ENCODE measurements around the gene H2BK1. TPM values are rescaled to one million over a fixed set of nuclear protein-coding genes. Genes with fewer than 3 reads are reported as not detected.

Gene H2BK1
- total RNA-seq, 1 donor from 2014 or later: not detected

DNA sequence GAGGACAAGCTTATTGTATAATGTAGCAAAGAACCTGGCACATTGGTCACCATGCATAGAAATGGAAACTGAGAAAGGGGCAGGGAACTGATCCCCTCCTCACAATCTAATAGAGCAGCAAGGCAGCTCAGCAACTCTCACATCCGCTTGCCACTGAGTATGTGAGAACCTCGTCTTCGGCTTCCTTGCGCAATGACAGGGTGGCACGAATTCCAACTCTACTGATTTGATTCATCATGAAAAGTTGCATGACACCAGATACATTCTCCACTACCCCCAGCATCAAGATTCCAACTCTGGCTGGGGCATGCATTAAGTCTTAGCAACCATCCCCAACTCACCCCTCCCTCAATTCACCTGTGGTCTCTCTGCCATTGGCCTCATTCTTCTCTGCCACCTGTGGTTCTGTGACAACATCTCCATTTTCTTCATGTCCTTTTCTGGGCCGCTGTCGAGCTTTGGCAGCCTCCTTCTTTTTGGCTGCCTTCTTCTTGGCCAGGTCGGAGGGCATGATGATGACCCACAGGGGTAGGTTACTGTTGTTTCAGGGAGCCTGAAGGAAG is 15.7 kb upstream of the H2BK1 start:
- TF ChIP-seq CTCF (conservative IDR thresholded peaks at IDR 0.05): no peak
- Mint-ChIP-seq H3K36me3 (ENCODE audit: low read depth) (peaks cover 12% of the 10 kb centered on the region), H3K27me3 (ENCODE audit: low read depth) (no peaks in the 10 kb centered on the region), H3K9me3 (no peaks in the 10 kb centered on the region), H3K27ac (ENCODE audit: unreplicated experiment) (no peak overlapping the region), H3K4me1 (peaks cover 34% of the 10 kb centered on the region), H3K4me3 (peak overlapping the region; percentile 100)
- DNase-seq (ENCODE audit: low read depth, low spot score): no peak

DNA sequence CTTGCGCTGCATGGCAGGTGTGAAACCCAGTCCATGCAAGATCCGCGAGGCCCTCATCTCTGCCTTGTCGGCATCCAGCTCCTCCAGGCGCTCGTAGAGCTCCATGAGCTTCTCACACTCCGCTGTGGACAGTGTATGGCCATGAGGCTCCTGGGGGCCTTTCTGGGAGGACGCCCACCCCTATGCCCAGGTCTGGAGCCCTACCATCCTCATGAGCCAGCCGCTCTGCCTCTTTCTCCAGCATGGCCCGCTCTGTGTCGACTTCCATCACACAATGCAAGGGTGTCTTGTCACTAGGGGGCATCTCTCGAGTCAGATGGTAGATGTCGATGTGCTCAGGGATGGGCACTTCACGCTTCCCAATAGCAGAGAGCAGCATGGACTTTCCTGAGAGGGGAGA is 13.4 kb upstream of the H2BK1 start:
- H3K4me1 Mint-ChIP-seq: peaks cover 34% of the 10 kb centered on the region
- H3K4me3 Mint-ChIP-seq: peak overlapping the region; percentile 39
- H3K9me3 Mint-ChIP-seq: no peaks in the 10 kb centered on the region
- H3K36me3 Mint-ChIP-seq (ENCODE audit: low read depth): peaks cover 17% of the 10 kb centered on the region
- no peak for TF ChIP-seq CTCF (conservative IDR thresholded peaks at IDR 0.05)
- DNase-seq (ENCODE audit: low read depth, low spot score): no peak
- H3K27ac Mint-ChIP-seq (ENCODE audit: unreplicated experiment): no peak overlapping the region
- H3K27me3 Mint-ChIP-seq (ENCODE audit: low read depth): no peaks in the 10 kb centered on the region

- TF ChIP-seq CTCF (conservative IDR thresholded peaks at IDR 0.05): no peak
- peaks cover 18% of the 10 kb centered on the region for H3K36me3 Mint-ChIP-seq (ENCODE audit: low read depth)
- DNase-seq (ENCODE audit: low read depth, low spot score): no peak
- no peaks in the 10 kb centered on the region for H3K27me3 Mint-ChIP-seq (ENCODE audit: low read depth)
- H3K4me3 Mint-ChIP-seq: no peak overlapping the region
- no peaks in the 10 kb centered on the region for H3K9me3 Mint-ChIP-seq
- no peak overlapping the region for H3K27ac Mint-ChIP-seq (ENCODE audit: unreplicated experiment)
- H3K4me1 Mint-ChIP-seq: no peaks in the 10 kb centered on the region
Measured at GRCh38 chr7:151218170-151218569, 7.9 kb upstream of the H2BK1 start.

DNA sequence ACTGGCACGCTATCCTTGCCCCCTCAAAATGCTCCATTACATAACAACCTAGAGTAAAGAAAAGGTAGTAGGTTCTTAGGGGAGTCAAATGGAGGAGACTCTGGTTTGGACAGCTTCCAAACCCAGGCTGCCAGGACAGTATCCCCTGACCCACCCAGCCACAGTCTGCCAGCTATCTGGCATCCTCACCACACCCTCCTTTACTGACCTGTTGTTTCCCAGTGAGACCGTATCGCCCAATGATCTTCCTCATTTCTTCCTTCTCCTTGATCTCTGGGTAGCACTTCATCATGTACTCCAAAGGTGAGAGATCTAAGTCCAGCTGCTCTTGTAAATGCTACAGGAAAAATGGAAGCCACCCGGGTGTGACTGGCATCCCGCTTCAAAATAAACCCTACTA is 5.1 kb upstream of the H2BK1 start:
- H3K36me3 Mint-ChIP-seq (ENCODE audit: low read depth): peaks cover 15% of the 10 kb centered on the region
- no peak for TF ChIP-seq CTCF (conservative IDR thresholded peaks at IDR 0.05)
- no peak overlapping the region for H3K4me3 Mint-ChIP-seq
- H3K27me3 Mint-ChIP-seq (ENCODE audit: low read depth): no peaks in the 10 kb centered on the region
- H3K4me1 Mint-ChIP-seq: no peaks in the 10 kb centered on the region
- H3K27ac Mint-ChIP-seq (ENCODE audit: unreplicated experiment): no peak overlapping the region
- no peak for DNase-seq (ENCODE audit: low read depth, low spot score)
- H3K9me3 Mint-ChIP-seq: no peaks in the 10 kb centered on the region

GRCh38 chr7:151213826-151214225 is 3.5 kb upstream of the H2BK1 start:
- no peak for TF ChIP-seq CTCF (conservative IDR thresholded peaks at IDR 0.05)
- Mint-ChIP-seq H3K4me3 (no peak overlapping the region), H3K27me3 (ENCODE audit: low read depth) (no peaks in the 10 kb centered on the region), H3K4me1 (no peaks in the 10 kb centered on the region), H3K27ac (ENCODE audit: unreplicated experiment) (no peak overlapping the region), H3K36me3 (ENCODE audit: low read depth) (peaks cover 12% of the 10 kb centered on the region), H3K9me3 (no peaks in the 10 kb centered on the region)
- no peak for DNase-seq (ENCODE audit: low read depth, low spot score)
